AG09319 (cell line): Measurements from ENCODE around the gene TPH1.

Experiments
- DNase-seq: peaks from one replicate; pipeline ENCODE4 v3.0.0-alpha.2; 2010; ENCODE audit warnings: low read depth; ENCODE audit errors: extremely low read depth
- TF ChIP-seq, protein P1 (sequence below): IDR thresholded peaks from 2 replicates; pipeline ENCODE4 v1.5.1; 2011; ENCODE audit warnings: low read depth, mild to moderate bottlenecking, inconsistent platforms, low read length, moderate library complexity

The TPH1 gene

DNA sequence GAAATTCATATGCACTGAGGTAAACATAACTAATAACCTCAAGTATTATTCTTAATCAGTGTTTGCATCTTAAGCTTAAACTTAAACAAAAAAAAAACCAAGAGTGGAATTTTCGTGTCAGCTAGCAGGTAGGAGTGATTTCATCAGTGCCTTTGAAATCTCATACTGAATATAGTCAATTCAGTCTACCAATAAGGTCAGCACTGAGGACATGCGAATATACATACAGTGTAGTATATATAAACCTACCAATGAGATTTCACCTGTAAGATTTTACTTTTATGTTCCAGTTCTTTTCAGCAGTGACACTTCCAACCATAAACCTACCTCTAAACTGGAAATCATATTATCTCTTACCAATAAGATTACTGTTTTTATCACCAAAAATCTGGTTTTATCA, 32.8 kb upstream of the TPH1 start:
- DNase-seq: no peak
- TF ChIP-seq, protein P1, sequence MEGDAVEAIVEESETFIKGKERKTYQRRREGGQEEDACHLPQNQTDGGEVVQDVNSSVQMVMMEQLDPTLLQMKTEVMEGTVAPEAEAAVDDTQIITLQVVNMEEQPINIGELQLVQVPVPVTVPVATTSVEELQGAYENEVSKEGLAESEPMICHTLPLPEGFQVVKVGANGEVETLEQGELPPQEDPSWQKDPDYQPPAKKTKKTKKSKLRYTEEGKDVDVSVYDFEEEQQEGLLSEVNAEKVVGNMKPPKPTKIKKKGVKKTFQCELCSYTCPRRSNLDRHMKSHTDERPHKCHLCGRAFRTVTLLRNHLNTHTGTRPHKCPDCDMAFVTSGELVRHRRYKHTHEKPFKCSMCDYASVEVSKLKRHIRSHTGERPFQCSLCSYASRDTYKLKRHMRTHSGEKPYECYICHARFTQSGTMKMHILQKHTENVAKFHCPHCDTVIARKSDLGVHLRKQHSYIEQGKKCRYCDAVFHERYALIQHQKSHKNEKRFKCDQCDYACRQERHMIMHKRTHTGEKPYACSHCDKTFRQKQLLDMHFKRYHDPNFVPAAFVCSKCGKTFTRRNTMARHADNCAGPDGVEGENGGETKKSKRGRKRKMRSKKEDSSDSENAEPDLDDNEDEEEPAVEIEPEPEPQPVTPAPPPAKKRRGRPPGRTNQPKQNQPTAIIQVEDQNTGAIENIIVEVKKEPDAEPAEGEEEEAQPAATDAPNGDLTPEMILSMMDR: no peak

DNA sequence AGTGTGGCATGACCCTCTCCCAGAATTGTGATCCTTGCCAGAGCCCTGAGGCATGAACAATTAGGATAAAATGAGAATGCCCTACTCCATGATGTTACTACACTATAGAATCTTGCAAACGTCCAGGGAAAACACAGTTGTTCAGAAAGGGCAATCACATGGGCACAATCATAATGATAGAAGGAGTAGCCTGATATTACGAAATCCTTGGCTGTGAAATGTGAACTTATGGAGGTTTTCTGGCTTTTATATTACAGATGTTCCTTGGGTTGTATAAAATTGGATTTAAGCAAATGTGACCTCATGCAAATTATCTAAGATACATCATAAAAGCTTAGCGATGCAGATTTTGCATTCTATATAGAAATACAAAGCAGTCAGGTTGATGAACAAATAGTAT, 29.4 kb upstream of the TPH1 start:
- TF ChIP-seq, protein P1: no peak
- no peak for DNase-seq

DNA sequence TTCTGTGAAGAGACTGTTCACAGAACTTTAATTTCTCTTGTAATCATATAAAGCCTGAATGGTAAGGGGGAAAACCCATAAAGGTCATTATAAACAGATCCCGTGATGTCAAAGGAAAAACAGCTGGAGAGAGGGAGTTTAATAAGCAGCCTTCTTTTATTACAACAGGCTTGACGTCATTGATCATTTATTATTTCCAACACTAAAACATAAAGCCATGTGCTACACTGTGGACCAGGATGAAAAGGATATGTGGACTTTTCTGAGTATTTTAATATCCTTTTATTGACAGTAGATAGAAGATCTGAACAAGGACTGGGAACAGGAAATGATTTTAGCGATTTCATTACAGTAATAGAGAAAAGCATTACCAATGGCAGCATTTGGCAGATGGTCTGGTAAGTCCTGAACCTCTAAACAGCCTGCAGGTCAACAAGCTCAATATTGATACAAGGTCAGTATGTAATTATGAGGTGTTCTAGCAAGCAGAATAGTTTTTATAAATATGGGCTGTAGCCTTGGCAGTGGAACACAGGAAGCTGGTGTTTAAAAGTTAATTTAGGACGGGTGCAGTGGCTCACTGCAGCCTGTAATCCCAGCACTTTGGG, 25.1 kb upstream of the TPH1 start:
- no peak for DNase-seq

DNA sequence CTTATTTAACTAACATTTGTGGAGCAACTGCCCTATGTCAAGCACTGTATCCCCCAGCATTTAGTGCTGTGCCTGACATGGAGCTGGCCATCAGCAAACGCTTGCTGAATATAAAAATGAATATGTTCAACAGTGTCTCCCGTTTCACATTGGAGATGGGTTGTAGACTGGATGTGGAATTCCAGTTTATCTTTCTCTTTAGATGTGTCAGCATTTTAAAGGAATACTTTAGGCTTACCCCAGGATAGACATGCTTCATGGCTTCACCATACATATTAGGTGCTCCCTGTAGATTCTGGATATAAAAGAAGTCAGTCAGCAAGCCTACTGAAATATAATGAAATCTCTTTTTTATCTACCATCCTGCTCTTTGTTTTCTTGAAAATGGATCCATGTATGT, 21.3 kb upstream of the TPH1 start:
- DNase-seq: no peak
- TF ChIP-seq, protein P1: no peak

More for the DNA sequence above, 25.1 kb upstream of the TPH1 start:
- TF ChIP-seq, protein P1: no peak

DNA sequence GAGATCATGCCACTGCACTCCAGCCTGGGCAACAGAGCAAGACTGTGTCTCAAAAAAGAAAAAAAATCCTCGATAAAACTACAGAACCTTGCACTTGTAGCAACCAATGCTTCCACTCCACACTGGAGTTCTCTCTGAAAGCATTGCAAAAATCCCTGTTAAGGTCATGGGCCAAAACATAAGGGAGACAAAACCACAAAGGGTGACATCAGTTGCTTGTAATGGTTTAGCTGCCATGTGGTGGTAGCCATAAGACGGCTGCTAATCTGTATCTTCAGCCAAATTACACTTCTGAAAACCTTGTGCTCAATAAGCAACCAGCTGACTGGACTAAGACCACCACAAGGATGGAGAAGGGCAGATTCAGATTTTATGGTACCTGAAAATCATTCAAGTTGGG, 20.6 kb upstream of the TPH1 start:
- TF ChIP-seq, protein P1: no peak
- no peak for DNase-seq

DNA sequence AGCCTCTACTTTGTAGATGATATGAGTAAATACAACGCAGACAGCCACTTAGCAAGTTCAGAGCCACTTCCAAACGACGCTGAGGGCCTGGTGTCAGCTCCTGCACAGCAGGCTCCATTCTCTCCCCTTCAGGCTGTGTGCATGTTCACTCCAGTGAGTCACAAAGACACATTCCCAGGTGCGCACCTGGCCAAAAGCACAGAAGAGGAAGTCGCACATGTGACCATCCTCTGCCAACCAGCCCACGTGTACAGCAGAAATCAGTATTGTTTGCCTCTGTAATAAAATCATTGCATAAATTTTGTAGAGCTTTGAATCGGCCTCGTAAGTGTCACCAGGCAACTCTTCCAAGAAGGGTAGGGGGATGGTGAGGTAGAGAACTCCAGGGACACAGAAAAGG, 19.5 kb upstream of the TPH1 start:
- TF ChIP-seq, protein P1: no peak
- no peak for DNase-seq

DNA sequence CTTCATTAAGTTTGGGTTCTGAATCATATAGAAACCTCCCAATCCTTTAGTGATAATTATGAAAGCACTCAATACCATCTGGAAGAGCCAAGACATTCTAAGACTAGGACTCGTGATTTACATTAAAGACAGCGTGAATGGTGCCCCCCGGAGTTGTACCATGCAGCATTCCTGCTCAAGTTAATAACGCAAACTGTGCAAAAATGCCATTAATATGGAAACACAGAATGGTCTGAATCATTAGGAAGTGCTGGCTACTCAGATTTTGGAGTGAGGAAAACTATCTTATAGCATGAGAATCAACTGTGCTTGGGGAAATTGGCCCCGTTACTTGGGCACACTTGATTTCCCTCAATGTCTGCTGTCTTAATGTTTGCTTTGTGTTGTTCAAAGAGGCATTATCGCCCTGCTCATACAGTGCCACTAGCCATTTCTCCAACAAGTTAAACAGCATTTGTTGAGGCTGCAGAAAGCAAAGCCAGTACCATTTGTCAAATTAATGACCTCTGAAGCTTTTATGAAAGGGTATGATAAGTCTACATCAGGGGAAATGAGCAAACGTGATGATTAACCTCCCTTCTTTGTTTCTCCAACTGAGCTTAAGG, 18.5 kb upstream of the TPH1 start:
- TF ChIP-seq, protein P1: no peak
- DNase-seq: no peak
